Upper lobe of left lung (tissue), 6 donors: ENCODE results near the gene PLEKHA8. TPM values are rescaled to one million over a fixed set of nuclear protein-coding genes. Genes with fewer than 3 reads are reported as not detected.
"Not testable (repeated sequence)": the region's sequence is repeated elsewhere in the genome, so short reads cannot be mapped to it uniquely, and the experiment has no call there.

Source experiments
- ATAC-seq, 2 donors: fragments of 200-7000 bp; cut with Tn5 transposase; one replicate each; pipeline ENCODE4 v1.9.1; 2022; ENCODE audit warnings: mild to moderate bottlenecking in 2 of 2, moderate library complexity in 2 of 2; ENCODE audit not compliant: low FRiP score in 2 of 2
- DNase-seq, 2 donors: peaks; one replicate each; pipeline ENCODE4 v3.0.0-alpha.2; 2019 to 2020
- H3K27ac ChIP-seq, 4 donors: fragments of 200-600 bp; sonication (generic); one replicate each; pipeline ENCODE4 v1.5.1; 2016 to 2019
- H3K27me3 ChIP-seq, 4 donors: fragments of 200-600 bp; sonication (generic); one replicate each; pipeline ENCODE4 v1.5.1; 2017 to 2019
- H3K36me3 ChIP-seq, 4 donors: fragments of 200-600 bp; sonication (generic); one replicate each; pipeline ENCODE4 v1.5.1; 2016 to 2019
- H3K4me1 ChIP-seq, 4 donors: fragments of 200-600 bp; sonication (generic); one replicate each; pipeline ENCODE4 v1.5.1; 2018 to 2019
- H3K4me3 ChIP-seq, 4 donors: fragments of 200-600 bp; sonication (generic); one replicate each; pipeline ENCODE4 v1.5.1; 2017 to 2019; ENCODE audit warnings: mild to moderate bottlenecking in 2 of 4, moderate library complexity in 1 of 4
- H3K9me3 ChIP-seq, 4 donors: fragments of 200-600 bp; sonication (generic); one replicate each; pipeline ENCODE4 v1.5.1; 2018 to 2019
- CTCF ChIP-seq, 6 experiments: fragments of 450-650 bp in 4 of 6; fragments of 200-600 bp in 2 of 6; sonication (generic) in 2 of 6; IDR thresholded peaks; one replicate each; pipeline ENCODE4 v1.5.1; 2016 to 2019; ENCODE audit warnings: antibody characterized with exemption in 6 of 6
- EP300 ChIP-seq, 4 donors: sonication (generic); formaldehyde crosslinking; IDR thresholded peaks; one replicate each; pipeline ENCODE4 v1.5.1; 2017; ENCODE audit warnings: antibody characterized with exemption in 4 of 4, control low read depth in 2 of 4
- POLR2A ChIP-seq, 4 donors: fragments of 450-650 bp; IDR thresholded peaks; one replicate each; pipeline ENCODE4 v1.5.1; 2016 to 2017; ENCODE audit warnings: antibody characterized with exemption in 4 of 4, mild to moderate bottlenecking in 2 of 4
- POLR2AphosphoS5 ChIP-seq, 2 donors: sonication (generic); formaldehyde crosslinking; IDR thresholded peaks; one replicate each; pipeline ENCODE4 v1.5.1; 2017; ENCODE audit warnings: antibody characterized with exemption in 2 of 2
- WGBS, 2 donors: methylation state at CpG; one replicate each; pipeline ENCODE4 v1.1.5; 2017 to 2018; 5-methylcytosine and 5-hydroxymethylcytosine counted together
- total RNA-seq, 6 donors: library from RNA; depleted of rRNA in 4 of 6; stranded (reverse); fragments of >200 nt in 4 of 6; gene quantifications; one replicate each; pipeline versions ENCODE4 v1.1.0 to v1.2.1, GENCODE V29; 2016 to 2021
- donor health status: DM: no; HTN: no; CAD: no; lungs with moderate emphysema.
- donor health status: DM: no; HTN: yes; CAD: no; lungs with severe emphysema.

Gene PLEKHA8
- total RNA-seq, 6 donors from 2014 or later: 5.8 to 22.0 (median 10.8) TPM

DNA sequence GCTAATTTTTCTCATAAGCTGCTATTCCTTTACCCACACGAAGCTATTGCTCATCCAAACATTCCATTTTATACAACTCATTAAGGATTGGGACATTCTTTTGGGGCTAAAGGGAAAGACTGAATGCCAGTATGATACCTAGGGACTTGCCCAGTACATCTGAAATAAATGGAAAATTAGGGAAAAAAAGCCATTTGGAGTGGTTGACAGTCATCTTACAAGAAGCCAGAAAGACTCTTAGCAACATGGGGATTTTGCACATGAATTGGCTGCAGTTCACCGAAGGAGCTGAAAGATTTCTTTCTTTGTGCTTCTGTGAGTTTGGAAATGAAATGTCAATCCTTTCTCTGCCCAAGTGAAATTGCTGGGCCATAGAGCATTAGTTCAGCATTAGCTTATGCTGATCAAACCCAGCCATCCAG, 63.3 kb downstream of the PLEKHA8 start:
- no peak for TF ChIP-seq POLR2AphosphoS5 (IDR thresholded peaks at IDR 0.05)
- TF ChIP-seq CTCF (IDR thresholded peaks at IDR 0.05): no peak
- no peak for TF ChIP-seq POLR2A (IDR thresholded peaks at IDR 0.05)
- TF ChIP-seq EP300 (IDR thresholded peaks at IDR 0.05): no peak

DNA sequence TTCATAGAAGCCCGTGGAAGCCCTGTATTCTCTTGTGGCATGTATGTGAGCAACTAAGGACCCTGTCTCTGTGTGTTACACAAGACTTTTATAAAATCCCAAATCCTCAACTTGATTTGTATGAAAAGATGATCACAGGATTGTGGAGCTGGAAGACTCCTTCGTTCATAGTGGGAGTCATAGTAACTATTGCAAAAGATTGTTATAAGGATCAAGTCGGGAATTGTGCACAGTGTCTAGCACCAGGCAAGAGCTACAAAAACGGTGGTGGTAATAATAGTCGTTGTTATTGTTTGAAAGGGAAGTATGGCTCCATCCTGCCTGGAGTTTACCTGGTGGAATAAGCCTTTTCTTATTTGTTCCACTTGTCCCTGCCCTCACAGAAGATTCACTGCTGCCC, 63.8 kb downstream of the PLEKHA8 start:
- no peaks in the 10 kb centered on the region for H3K4me1 ChIP-seq
- TF ChIP-seq POLR2AphosphoS5 (IDR thresholded peaks at IDR 0.05) (no peak), EP300 (IDR thresholded peaks at IDR 0.05) (no peak), POLR2A (IDR thresholded peaks at IDR 0.05) (no peak), CTCF (IDR thresholded peaks at IDR 0.05) (no peak)
- H3K4me3 ChIP-seq: no peak overlapping the region
- 87 to 90% methylated on average over 5 of the region's 5 CpGs for WGBS, 2 donors
- no peaks in the 10 kb centered on the region for H3K36me3 ChIP-seq
- no peak overlapping the region for H3K27ac ChIP-seq
- no peaks in the 10 kb centered on the region for H3K9me3 ChIP-seq
- ATAC-seq (peak in 1 of 2 donors; percentile 66), DNase-seq (no peak)
- H3K27me3 ChIP-seq: no peaks in the 10 kb centered on the region

More for the DNA sequence above, 63.3 kb downstream of the PLEKHA8 start:
- Histone ChIP-seq H3K4me3 (no peak overlapping the region), H3K27me3 (no peaks in the 10 kb centered on the region), H3K9me3 (no peaks in the 10 kb centered on the region), H3K4me1 (no peaks in the 10 kb centered on the region), H3K36me3 (no peaks in the 10 kb centered on the region), H3K27ac (no peak overlapping the region)
- ATAC-seq (peak in 1 of 2 donors; percentile 71), DNase-seq (no peak)
- WGBS, 2 donors: 78 to 80% methylated on average over 2 of the region's 2 CpGs

- Histone ChIP-seq H3K27me3 (no peaks in the 10 kb centered on the region), H3K4me3 (no peak overlapping the region), H3K9me3 (no peaks in the 10 kb centered on the region), H3K27ac (no peak overlapping the region), H3K36me3 (no peaks in the 10 kb centered on the region), H3K4me1 (no peaks in the 10 kb centered on the region)
- TF ChIP-seq POLR2A (IDR thresholded peaks at IDR 0.05): no peak
- TF ChIP-seq POLR2AphosphoS5 (IDR thresholded peaks at IDR 0.05): no peak
- TF ChIP-seq EP300 (IDR thresholded peaks at IDR 0.05): no peak
- no peak for TF ChIP-seq CTCF (IDR thresholded peaks at IDR 0.05)
- peak; percentile 15 to 94 for ATAC-seq
- DNase-seq: no peak
- WGBS, 2 donors: 68 to 76% methylated on average over 5 of the region's 5 CpGs
These were observed 65.3 kb downstream of the PLEKHA8 start for GRCh38 chr7:30093420-30093952.

GRCh38 chr7:30098599-30098998, 70.4 kb downstream of the PLEKHA8 start:
- 93 to 98% methylated on average over 18 to 21 of the region's 21 CpGs for WGBS, 2 donors
- ATAC-seq, H3K36me3 ChIP-seq, H3K4me3 ChIP-seq, H3K27ac ChIP-seq, H3K27me3 ChIP-seq, H3K9me3 ChIP-seq, H3K4me1 ChIP-seq: not testable (repeated sequence)
- peak in 1 of 2 donors; percentile 24 for DNase-seq

GRCh38 chr7:30102281-30102680, 74.1 kb downstream of the PLEKHA8 start:
- ATAC-seq: no peak
- no peak for DNase-seq
- WGBS, 2 donors: 45 to 48% methylated on average over 3 of the region's 3 CpGs
- H3K27ac ChIP-seq: no peak overlapping the region
- no peak for TF ChIP-seq POLR2AphosphoS5 (IDR thresholded peaks at IDR 0.05)
- H3K9me3 ChIP-seq: no peaks in the 10 kb centered on the region
- no peak overlapping the region for H3K4me3 ChIP-seq
- no peaks in the 10 kb centered on the region for H3K4me1 ChIP-seq
- no peaks in the 10 kb centered on the region for H3K36me3 ChIP-seq
- no peaks in the 10 kb centered on the region for H3K27me3 ChIP-seq

GRCh38 chr7:30104157-30104556, 75.9 kb downstream of the PLEKHA8 start:
- TF ChIP-seq EP300 (IDR thresholded peaks at IDR 0.05): no peak
- no peak for TF ChIP-seq POLR2AphosphoS5 (IDR thresholded peaks at IDR 0.05)
- TF ChIP-seq POLR2A (IDR thresholded peaks at IDR 0.05): no peak
- TF ChIP-seq CTCF (IDR thresholded peaks at IDR 0.05): no peak
- Histone ChIP-seq H3K4me1 (no peaks in the 10 kb centered on the region), H3K9me3 (no peaks in the 10 kb centered on the region), H3K27me3 (no peaks in the 10 kb centered on the region), H3K36me3 (no peaks in the 10 kb centered on the region), H3K27ac (no peak overlapping the region), H3K4me3 (no peak overlapping the region)
- 79 to 85% methylated on average over 1 of the region's 1 CpG for WGBS, 2 donors
- ATAC-seq: no peak
- no peak for DNase-seq
